Fibroblast of villous mesenchyme (primary cell): Measurements from ENCODE around the gene APCDD1. TPM values are rescaled to one million over a fixed set of nuclear protein-coding genes. Genes with fewer than 3 reads are reported as not detected.
"Not testable (repeated sequence)": the region's sequence is repeated elsewhere in the genome, so short reads cannot be mapped to it uniquely, and the experiment has no call there.

Experiments
- DNase-seq: peaks from one replicate; pipeline ENCODE4 v3.0.0-alpha.2; 2010; ENCODE audit warnings: low read depth
- H3K4me3 ChIP-seq: 2 replicates; pipeline ENCODE4 v1.5.1; 2011; ENCODE audit warnings: low read depth, mild to moderate bottlenecking, low read length
- CTCF ChIP-seq: IDR thresholded peaks from 2 replicates; pipeline ENCODE4 v1.5.1; 2012; ENCODE audit warnings: low read depth, mild to moderate bottlenecking, low read length; ENCODE audit not compliant: insufficient read depth
- total RNA-seq: library from RNA; depleted of rRNA; stranded (reverse); fragments of >200 nt; gene quantifications from 2 replicates; pipeline ENCODE4 v1.2.3, GENCODE V29; 2012

Gene APCDD1
- total RNA-seq, 1 donor = 3.5 TPM

GRCh38 chr18:10526561-10526949 lies 72.1 kb downstream of the APCDD1 start:
- H3K4me3 ChIP-seq = peak overlapping the region; percentile 98
- no peak for DNase-seq
- TF ChIP-seq CTCF = no peak

- DNase-seq = no peak
- TF ChIP-seq CTCF = no peak
- no peak overlapping the region for H3K4me3 ChIP-seq
Observed at GRCh38 chr18:10528439-10528838, 74.0 kb downstream of the APCDD1 start.

GRCh38 chr18:10530002-10530401 lies 75.6 kb downstream of the APCDD1 start:
- no peak for DNase-seq
- TF ChIP-seq CTCF = no peak
- no peak overlapping the region for H3K4me3 ChIP-seq

- no peak for TF ChIP-seq CTCF
- DNase-seq = no peak
- H3K4me3 ChIP-seq = no peak overlapping the region
Observed at GRCh38 chr18:10530852-10531251, 76.4 kb downstream of the APCDD1 start.

- TF ChIP-seq CTCF = no peak
- no peak for DNase-seq
Observed at GRCh38 chr18:10533111-10533510, 78.7 kb downstream of the APCDD1 start.

DNA sequence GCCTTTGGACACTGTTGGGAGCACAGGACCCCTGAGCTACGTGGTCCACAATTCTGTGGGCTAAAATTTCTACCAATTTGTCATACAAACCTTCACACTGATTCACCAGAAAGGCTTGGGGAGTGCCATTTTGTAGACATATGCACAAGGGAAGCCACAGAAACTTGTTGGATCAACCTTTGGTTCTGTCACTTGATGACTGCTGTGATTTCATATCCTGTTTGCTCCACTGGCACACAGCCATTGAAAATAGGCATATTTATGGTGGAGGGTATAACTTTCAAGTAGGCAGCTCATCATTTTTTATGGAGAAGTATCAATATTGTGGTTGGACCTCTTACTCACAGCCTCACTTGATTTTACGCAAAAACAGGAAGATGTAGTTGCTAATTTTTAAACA lies 81.8 kb downstream of the APCDD1 start:
- no peak overlapping the region for H3K4me3 ChIP-seq
- DNase-seq = no peak
- TF ChIP-seq CTCF = no peak

More at GRCh38 chr18:10533111-10533510, 78.7 kb downstream of the APCDD1 start:
- no peak overlapping the region for H3K4me3 ChIP-seq

DNA sequence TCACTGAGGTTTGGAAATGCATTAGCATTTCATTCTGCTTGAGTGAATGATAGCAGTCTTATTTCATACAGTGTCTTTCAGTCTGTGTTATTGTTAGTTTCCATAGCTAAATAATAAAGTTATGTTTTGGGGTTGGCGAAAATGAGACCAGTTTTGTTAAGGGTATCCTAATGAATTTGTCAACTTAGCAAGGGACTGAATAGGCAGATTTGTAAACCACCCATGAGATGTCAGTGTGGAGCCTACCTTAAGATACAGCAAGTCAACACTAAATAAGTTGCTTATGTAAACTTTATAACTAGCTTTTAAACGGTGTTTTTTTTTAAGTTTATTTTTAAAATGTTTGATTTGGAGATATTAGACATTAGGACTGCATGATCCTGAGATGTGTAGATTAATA lies 83.3 kb downstream of the APCDD1 start:
- H3K4me3 ChIP-seq = no peak overlapping the region
- TF ChIP-seq CTCF = no peak
- DNase-seq = no peak

DNA sequence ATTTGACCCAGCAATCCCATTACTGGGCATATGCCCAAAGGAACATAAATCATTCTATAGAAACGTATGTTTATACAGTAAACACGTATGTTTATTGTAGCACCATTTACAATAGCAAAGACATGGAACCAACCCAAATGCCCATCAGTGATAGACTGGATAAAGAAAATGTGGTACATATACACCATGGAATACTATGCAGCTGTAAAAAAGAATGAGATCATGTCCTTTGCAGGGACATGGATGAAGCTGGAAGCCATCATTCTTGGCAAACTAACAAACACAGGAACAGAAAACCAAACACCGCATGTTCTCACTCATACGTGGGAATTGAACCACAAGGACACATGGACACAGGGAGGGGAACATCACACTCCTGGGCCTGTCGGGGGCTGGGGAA lies 84.7 kb downstream of the APCDD1 start:
- DNase-seq, H3K4me3 ChIP-seq: not testable (repeated sequence)
